ENCODE data around the gene AKAP13. TPM values are rescaled to one million over a fixed set of nuclear protein-coding genes. Genes with fewer than 3 reads are reported as not detected.

AKAP13 gene
- total and polyA plus RNA-seq, 2 of the 13 experiments (the other 11 are each of a cell fraction or from before 2014, with no cell fraction given), result 6.7 to 27.1 TPM

DNA sequence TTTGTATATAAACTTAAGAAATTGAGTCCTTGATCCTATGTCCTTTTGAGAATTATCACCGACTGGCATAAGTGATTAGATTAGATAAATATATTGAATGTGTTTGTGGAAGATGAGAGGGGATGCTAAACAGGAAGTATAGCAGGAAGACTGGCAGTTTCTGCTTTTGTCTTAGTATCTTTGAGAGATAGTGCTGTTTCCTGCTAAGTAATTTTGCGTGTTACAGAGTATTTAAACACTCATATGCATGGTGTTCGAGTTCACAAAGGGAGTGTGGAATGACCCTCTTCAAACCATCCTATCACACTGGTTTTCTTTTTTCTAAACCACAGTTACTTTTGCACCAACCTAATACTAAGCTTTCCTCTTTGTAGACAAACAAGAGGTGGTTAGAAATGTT lies 308.3 kb downstream of the AKAP13 start:
- no peak for ATAC-seq
- no peak overlapping the region for H3K4me3 ChIP-seq (replicated peaks in 1 of 3; ENCODE audit: insufficient read depth in 1 of 3, low read depth in 2 of 3, low read length in 3 of 3)
- peaks cover 6% of the 10 kb centered on the region; the same call in 1 of the 2 replicates for H3K4me1 ChIP-seq (ENCODE audit: insufficient read depth, low read length)
- no peaks in the 10 kb centered on the region for H3K27me3 ChIP-seq (ENCODE audit: control insufficient read depth in 1 of 2, insufficient read depth in 2 of 2, low read length in 2 of 2)
- BruUV-seq (replicated peaks), result no TSS peak
- WGBS (ENCODE audit: low lambda C conversion rate), result 92% methylated on average over 3 of the region's 3 CpGs
- no peaks in the 10 kb centered on the region for H3K9me3 ChIP-seq (ENCODE audit: low read length)
- intact Hi-C loops (cut with micrococcal nuclease; ENCODE audit: unreplicated experiment), result no loop called here
- FAIRE-seq, result no peak
- peaks cover 4 to 25% of the 10 kb centered on the region in 2 experiments; a peak in 4 of 5 replicates for H3K36me3 ChIP-seq (replicated peaks in 1 of 2; ENCODE audit: control insufficient read depth in 1 of 2, insufficient read depth in 2 of 2, low read length in 2 of 2)
- no peaks in the 10 kb centered on the region for H3K79me2 ChIP-seq (ENCODE audit: insufficient read depth, low read length)
- ChIA-PET POLR2A (no interaction called here), CTCF (ENCODE audit: low intra/inter-chr PET ratio, low total read pairs) (no interaction called here)
- no peak overlapping the region for H3K4me2 ChIP-seq (ENCODE audit: low read depth, low read length)
- TF ChIP-seq POLR2AphosphoS2 (IDR thresholded peaks at IDR 0.05; ENCODE audit: low read depth, low read length), result no peak
- no peak for TF ChIP-seq CCAR2 (optimal IDR thresholded peaks at IDR 0.05; ENCODE audit: low read depth, low read length)
- TF ChIP-seq HNRNPUL1 (IDR thresholded peaks at IDR 0.05; ENCODE audit: low read depth, low read length), result no peak
- no peak for TF ChIP-seq TBX2 (CRISPR knock-in tag; IDR thresholded peaks at IDR 0.05; ENCODE audit: borderline replicate concordance)
- no peak for TF ChIP-seq ZMYM3 (CRISPR knock-in tag; IDR thresholded peaks at IDR 0.05)
- no peak for TF ChIP-seq SIN3A (IDR thresholded peaks at IDR 0.05; ENCODE audit: borderline replicate concordance, low read depth, low read length)
- TF ChIP-seq ZNF713 (CRISPR knock-in tag; IDR thresholded peaks at IDR 0.05), result no peak
- TF ChIP-seq DMAP1 (CRISPR knock-in tag; IDR thresholded peaks at IDR 0.05), result no peak
- no peak for TF ChIP-seq NFRKB (IDR thresholded peaks at IDR 0.05)
- TF ChIP-seq, protein P1, sequence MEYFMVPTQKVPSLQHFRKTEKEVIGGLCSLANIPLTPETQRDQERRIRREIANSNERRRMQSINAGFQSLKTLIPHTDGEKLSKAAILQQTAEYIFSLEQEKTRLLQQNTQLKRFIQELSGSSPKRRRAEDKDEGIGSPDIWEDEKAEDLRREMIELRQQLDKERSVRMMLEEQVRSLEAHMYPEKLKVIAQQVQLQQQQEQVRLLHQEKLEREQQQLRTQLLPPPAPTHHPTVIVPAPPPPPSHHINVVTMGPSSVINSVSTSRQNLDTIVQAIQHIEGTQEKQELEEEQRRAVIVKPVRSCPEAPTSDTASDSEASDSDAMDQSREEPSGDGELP (IDR thresholded peaks at IDR 0.05; ENCODE audit: borderline replicate concordance, low read depth), result no peak
- TF ChIP-seq, protein P2, sequence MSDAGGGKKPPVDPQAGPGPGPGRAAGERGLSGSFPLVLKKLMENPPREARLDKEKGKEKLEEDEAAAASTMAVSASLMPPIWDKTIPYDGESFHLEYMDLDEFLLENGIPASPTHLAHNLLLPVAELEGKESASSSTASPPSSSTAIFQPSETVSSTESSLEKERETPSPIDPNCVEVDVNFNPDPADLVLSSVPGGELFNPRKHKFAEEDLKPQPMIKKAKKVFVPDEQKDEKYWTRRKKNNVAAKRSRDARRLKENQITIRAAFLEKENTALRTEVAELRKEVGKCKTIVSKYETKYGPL (CRISPR knock-in tag; IDR thresholded peaks at IDR 0.05), result no peak
- TF ChIP-seq, protein P3, sequence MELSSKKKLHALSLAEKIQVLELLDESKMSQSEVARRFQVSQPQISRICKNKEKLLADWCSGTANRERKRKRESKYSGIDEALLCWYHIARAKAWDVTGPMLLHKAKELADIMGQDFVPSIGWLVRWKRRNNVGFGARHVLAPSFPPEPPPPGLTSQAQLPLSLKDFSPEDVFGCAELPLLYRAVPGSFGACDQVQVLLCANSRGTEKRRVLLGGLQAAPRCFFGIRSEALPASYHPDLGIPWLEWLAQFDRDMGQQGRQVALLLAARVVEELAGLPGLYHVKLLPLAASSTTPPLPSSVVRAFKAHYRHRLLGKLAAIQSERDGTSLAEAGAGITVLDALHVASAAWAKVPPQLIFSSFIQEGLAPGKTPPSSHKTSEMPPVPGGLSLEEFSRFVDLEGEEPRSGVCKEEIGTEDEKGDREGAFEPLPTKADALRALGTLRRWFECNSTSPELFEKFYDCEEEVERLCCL (CRISPR knock-in tag; IDR thresholded peaks at IDR 0.05; ENCODE audit: borderline replicate concordance), result no peak
- TF ChIP-seq GATAD2A (CRISPR knock-in tag; IDR thresholded peaks at IDR 0.05), result no peak
- no peak for TF ChIP-seq MIER2 (CRISPR knock-in tag; IDR thresholded peaks at IDR 0.05)
- no peak for TF ChIP-seq ZNF232 (CRISPR knock-in tag; IDR thresholded peaks at IDR 0.05; ENCODE audit: borderline replicate concordance)
- TF ChIP-seq ZNF121 (CRISPR knock-in tag; IDR thresholded peaks at IDR 0.05), result no peak
- TF ChIP-seq, protein P4, sequence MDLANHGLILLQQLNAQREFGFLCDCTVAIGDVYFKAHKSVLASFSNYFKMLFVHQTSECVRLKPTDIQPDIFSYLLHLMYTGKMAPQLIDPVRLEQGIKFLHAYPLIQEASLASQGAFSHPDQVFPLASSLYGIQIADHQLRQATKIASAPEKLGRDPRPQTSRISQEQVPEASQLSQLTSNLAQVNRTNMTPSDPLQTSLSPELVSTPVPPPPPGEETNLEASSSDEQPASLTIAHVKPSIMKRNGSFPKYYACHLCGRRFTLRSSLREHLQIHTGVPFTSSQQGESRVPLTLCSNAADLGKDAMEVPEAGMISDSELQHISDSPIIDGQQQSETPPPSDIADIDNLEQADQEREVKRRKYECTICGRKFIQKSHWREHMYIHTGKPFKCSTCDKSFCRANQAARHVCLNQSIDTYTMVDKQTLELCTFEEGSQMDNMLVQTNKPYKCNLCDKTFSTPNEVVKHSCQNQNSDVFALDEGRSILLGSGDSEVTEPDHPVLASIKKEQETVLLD (CRISPR knock-in tag; IDR thresholded peaks at IDR 0.05; ENCODE audit: low read depth), result no peak
- TF ChIP-seq, protein P5, sequence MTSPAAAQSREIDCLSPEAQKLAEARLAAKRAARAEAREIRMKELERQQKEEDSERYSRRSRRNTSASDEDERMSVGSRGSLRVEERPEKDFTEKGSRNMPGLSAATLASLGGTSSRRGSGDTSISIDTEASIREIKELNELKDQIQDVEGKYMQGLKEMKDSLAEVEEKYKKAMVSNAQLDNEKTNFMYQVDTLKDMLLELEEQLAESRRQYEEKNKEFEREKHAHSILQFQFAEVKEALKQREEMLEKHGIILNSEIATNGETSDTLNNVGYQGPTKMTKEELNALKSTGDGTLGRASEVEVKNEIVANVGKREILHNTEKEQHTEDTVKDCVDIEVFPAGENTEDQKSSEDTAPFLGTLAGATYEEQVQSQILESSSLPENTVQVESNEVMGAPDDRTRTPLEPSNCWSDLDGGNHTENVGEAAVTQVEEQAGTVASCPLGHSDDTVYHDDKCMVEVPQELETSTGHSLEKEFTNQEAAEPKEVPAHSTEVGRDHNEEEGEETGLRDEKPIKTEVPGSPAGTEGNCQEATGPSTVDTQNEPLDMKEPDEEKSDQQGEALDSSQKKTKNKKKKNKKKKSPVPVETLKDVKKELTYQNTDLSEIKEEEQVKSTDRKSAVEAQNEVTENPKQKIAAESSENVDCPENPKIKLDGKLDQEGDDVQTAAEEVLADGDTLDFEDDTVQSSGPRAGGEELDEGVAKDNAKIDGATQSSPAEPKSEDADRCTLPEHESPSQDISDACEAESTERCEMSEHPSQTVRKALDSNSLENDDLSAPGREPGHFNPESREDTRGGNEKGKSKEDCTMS (CRISPR knock-in tag; conservative IDR thresholded peaks at IDR 0.05), result no peak
- TF ChIP-seq SUZ12 (IDR thresholded peaks at IDR 0.05; ENCODE audit: low read depth, low read length), result no peak
- no peak overlapping the region for H2AFZ ChIP-seq (ENCODE audit: low read length)
- in situ Hi-C loops (cut with HindIII; ENCODE audit: extremely low pct_ligation_motif_present, low pct_unique_long_range_greater_than_20kb), result no loop called here
- DNase-seq (ENCODE audit: low spot score), result no peak
- no peaks in the 10 kb centered on the region for H4K20me1 ChIP-seq (ENCODE audit: insufficient read depth, low read length)
- no peak overlapping the region for H3K9ac ChIP-seq (ENCODE audit: insufficient read depth, low read depth, low read length)
- H3K27ac ChIP-seq (ENCODE audit: extremely low read length, insufficient read depth, low read length), result no peak overlapping the region
